SK-N-SH (cell line): ENCODE measurements around the gene SIGLECL1.

ENCODE experiments used
- CTCF ChIP-seq: fragments of 200-600 bp; sonication (generic); IDR thresholded peaks from 2 replicates; pipeline ENCODE4 v1.6.1; 2017; ENCODE audit warnings: antibody characterized with exemption, mild to moderate bottlenecking, moderate library complexity
- EP300 ChIP-seq, 2 experiments: IDR thresholded peaks; 2 replicates each; pipeline versions ENCODE4 v1.4.0 to v1.6.1; 2012; ENCODE audit warnings: borderline replicate concordance in 1 of 2, low read depth in 1 of 2, low read length in 1 of 2
- FOXM1 ChIP-seq: IDR thresholded peaks from 2 replicates; pipeline ENCODE4 v1.4.0; 2012; ENCODE audit warnings: low read depth, mild to moderate bottlenecking
- MAX ChIP-seq: IDR thresholded peaks from 2 replicates; pipeline ENCODE4 v1.4.0; 2012; ENCODE audit warnings: low read depth
- TAF1 ChIP-seq: IDR thresholded peaks from 2 replicates; pipeline ENCODE4 v1.6.1; 2012; ENCODE audit warnings: low read depth, mild to moderate bottlenecking, low read length, moderate library complexity, borderline replicate concordance

GRCh38 chr19:51277112-51277511 is 26.2 kb downstream of the SIGLECL1 start:
- TF ChIP-seq CTCF, result no peak
- no peak for TF ChIP-seq EP300 (IDR thresholded peaks at IDR 0.05; ENCODE audit: borderline replicate concordance in 1 of 2, low read depth in 1 of 2, low read length in 1 of 2)
- TF ChIP-seq MAX, result no peak
- no peak for TF ChIP-seq FOXM1
- TF ChIP-seq TAF1, result no peak
